SK-N-SH (cell line): ENCODE data around the gene MYL12B. TPM values are rescaled to one million over a fixed set of nuclear protein-coding genes. Genes with fewer than 3 reads are reported as not detected.

Experiments used
- CTCF ChIA-PET: fragments of 300-600, 350-600 bp; formaldehyde crosslinking; extraction: SDS; loops from one replicate; lab custom pipeline; 2021; lab: Yijun Ruan, JAX
- POLR2A ChIA-PET: fragments of 350-600 bp; sonication (Branson Sonifier 250); formaldehyde crosslinking; extraction: SDS; loops from one replicate; lab custom pipeline; 2020; ENCODE audit warnings: antibody characterized with exemption, inconsistent platforms; lab: Yijun Ruan, JAX
- DNase-seq: peaks from one replicate; pipeline ENCODE4 v3.0.0; 2012
- H2AFZ ChIP-seq: fragments of 200-600 bp; sonication (generic); 2 replicates; pipeline ENCODE4 v1.8.1; 2016; ENCODE audit warnings: antibody characterized with exemption, mild to moderate bottlenecking, low read depth
- H3F3A ChIP-seq: fragments of 200-600 bp; sonication (generic); replicated peaks from 2 replicates; pipeline ENCODE3; 2016; ENCODE audit warnings: antibody characterized with exemption, mild to moderate bottlenecking; ENCODE audit not compliant: insufficient read depth
- H3K27ac ChIP-seq, 2 experiments: fragments of 200-500 bp in 1 of 2; fragments of 200-600 bp in 1 of 2; sonication (Bioruptor generic) in 1 of 2; sonication (generic), shearing (Covaris generic) in 1 of 2; 2 replicates each; pipeline versions ENCODE4 v1.5.1 to v1.6.1; 2014 to 2016; ENCODE audit warnings: low read depth in 2 of 2, inconsistent platforms in 1 of 2, low read length in 1 of 2, mild to moderate bottlenecking in 1 of 2, mixed read lengths in 1 of 2
- H3K27me3 ChIP-seq: fragments of 200-600 bp; sonication (generic), shearing (Covaris generic); 2 replicates; pipeline ENCODE4 v1.6.1; 2016; ENCODE audit warnings: mixed run types; ENCODE audit not compliant: insufficient read depth
- H3K36me3 ChIP-seq, 2 experiments: fragments of 200-500 bp in 1 of 2; fragments of 200-600 bp in 1 of 2; sonication (Bioruptor generic) in 1 of 2; sonication (generic) in 1 of 2; replicated peaks in 1 of 2; 2 replicates each; pipeline versions ENCODE3 to v1.5.1; 2014 to 2016; ENCODE audit warnings: low read length in 1 of 2, mild to moderate bottlenecking in 1 of 2; ENCODE audit not compliant: insufficient read depth in 2 of 2, control insufficient read depth in 1 of 2
- H3K4me1 ChIP-seq, 2 experiments: fragments of 200-500 bp in 1 of 2; fragments of 200-600 bp in 1 of 2; sonication (Bioruptor generic) in 1 of 2; sonication (generic), shearing (Covaris generic) in 1 of 2; 2 replicates each; pipeline versions ENCODE4 v1.5.1 to v1.6.1; 2014 to 2016; ENCODE audit warnings: low read depth in 1 of 2, low read length in 1 of 2, mixed run types in 1 of 2; ENCODE audit not compliant: insufficient read depth in 2 of 2, control insufficient read depth in 1 of 2
- H3K4me2 ChIP-seq: fragments of 200-600 bp; sonication (generic), shearing (Covaris generic); 2 replicates; pipeline ENCODE4 v1.6.1; 2017; ENCODE audit warnings: mixed run types
- H3K4me3 ChIP-seq, 2 experiments: fragments of 200-500 bp in 1 of 2; fragments of 200-600 bp in 1 of 2; sonication (Bioruptor generic) in 1 of 2; sonication (generic), shearing (Covaris generic) in 1 of 2; 2 replicates each; pipeline versions ENCODE4 v1.5.1 to v1.8.1; 2014 to 2016; ENCODE audit warnings: low read depth in 2 of 2, inconsistent platforms in 1 of 2, low read length in 1 of 2, mild to moderate bottlenecking in 1 of 2, mixed read lengths in 1 of 2, moderate library complexity in 1 of 2
- H3K79me2 ChIP-seq: fragments of 200-600 bp; sonication (generic); 2 replicates; pipeline ENCODE4 v1.8.1; 2017; ENCODE audit warnings: mild to moderate bottlenecking; ENCODE audit not compliant: insufficient read depth
- H3K9ac ChIP-seq: fragments of 200-600 bp; sonication (generic); 2 replicates; pipeline ENCODE4 v1.6.1; 2017; ENCODE audit warnings: mixed run types
- H3K9me2 ChIP-seq: fragments of 200-600 bp; sonication (generic); 2 replicates; pipeline ENCODE4 v1.6.1; 2017; ENCODE audit warnings: mixed run types
- H3K9me3 ChIP-seq: fragments of 200-600 bp; sonication (generic); 2 replicates; pipeline ENCODE4 v1.6.1; 2017; ENCODE audit warnings: mixed run types, mild to moderate bottlenecking, moderate library complexity
- H4K20me1 ChIP-seq: fragments of 200-600 bp; sonication (generic); 2 replicates; pipeline ENCODE4 v1.6.1; 2017; ENCODE audit warnings: mild to moderate bottlenecking, mixed run types; ENCODE audit not compliant: insufficient read depth
- EP300 ChIP-seq, 2 experiments: IDR thresholded peaks; 2 replicates each; pipeline versions ENCODE4 v1.4.0 to v1.6.1; 2012; ENCODE audit warnings: borderline replicate concordance in 1 of 2, low read depth in 1 of 2, low read length in 1 of 2
- FOXJ3 ChIP-seq: sonication (generic); formaldehyde crosslinking; IDR thresholded peaks from 2 replicates; pipeline ENCODE4 v1.5.1; 2020; ENCODE audit warnings: mild to moderate bottlenecking, missing genetic modification reagents
- GABPA ChIP-seq: IDR thresholded peaks from 2 replicates; pipeline ENCODE4 v1.4.0; 2012; ENCODE audit warnings: low read depth, mild to moderate bottlenecking
- GATA2 ChIP-seq: sonication (generic); formaldehyde crosslinking; IDR thresholded peaks from 2 replicates; pipeline ENCODE4 v1.5.0; 2020; ENCODE audit warnings: mild to moderate bottlenecking, missing genetic modification reagents
- MAX ChIP-seq: IDR thresholded peaks from 2 replicates; pipeline ENCODE4 v1.4.0; 2012; ENCODE audit warnings: low read depth
- MEF2A ChIP-seq: IDR thresholded peaks from 2 replicates; pipeline ENCODE4 v1.4.0; 2012; ENCODE audit warnings: low read depth, borderline replicate concordance
- MXI1 ChIP-seq: IDR thresholded peaks from 2 replicates; pipeline ENCODE4 v1.6.1; 2012; ENCODE audit warnings: mild to moderate bottlenecking, low read depth, low read length, improper control_type of control experiment
- POLR2AphosphoS5 ChIP-seq: IDR thresholded peaks from 2 replicates; pipeline ENCODE4 v1.6.1; 2012; ENCODE audit warnings: low read depth, low read length
- RCOR1 ChIP-seq: fragments of 150-350 bp; IDR thresholded peaks from 2 replicates; pipeline ENCODE4 v1.6.1; 2017; ENCODE audit warnings: antibody characterized with exemption, low read length
- REST ChIP-seq: IDR thresholded peaks from 2 replicates; pipeline ENCODE4 v1.6.1; 2012; ENCODE audit warnings: mild to moderate bottlenecking, low read depth, low read length, moderate library complexity
- ZBTB33 ChIP-seq: IDR thresholded peaks from 2 replicates; pipeline ENCODE4 v1.4.0; 2012; ENCODE audit warnings: low read depth, borderline replicate concordance
- WGBS: methylation state at CpG from one replicate; pipeline ENCODE4 v1.1.6; 2017; ENCODE audit warnings: low lambda C conversion rate; 5-methylcytosine and 5-hydroxymethylcytosine counted together
- polyA plus RNA-seq, 3 experiments: library from polyadenylated mRNA; depleted of rRNA; stranded (reverse); fragments of >200 nt; gene quantifications; 2 replicates each; pipeline ENCODE4 v1.2.3, GENCODE V29; 2012

MYL12B gene
- polyA plus RNA-seq, 1 of the 3 experiments (the other 2 are of a cell fraction): 555 TPM

DNA sequence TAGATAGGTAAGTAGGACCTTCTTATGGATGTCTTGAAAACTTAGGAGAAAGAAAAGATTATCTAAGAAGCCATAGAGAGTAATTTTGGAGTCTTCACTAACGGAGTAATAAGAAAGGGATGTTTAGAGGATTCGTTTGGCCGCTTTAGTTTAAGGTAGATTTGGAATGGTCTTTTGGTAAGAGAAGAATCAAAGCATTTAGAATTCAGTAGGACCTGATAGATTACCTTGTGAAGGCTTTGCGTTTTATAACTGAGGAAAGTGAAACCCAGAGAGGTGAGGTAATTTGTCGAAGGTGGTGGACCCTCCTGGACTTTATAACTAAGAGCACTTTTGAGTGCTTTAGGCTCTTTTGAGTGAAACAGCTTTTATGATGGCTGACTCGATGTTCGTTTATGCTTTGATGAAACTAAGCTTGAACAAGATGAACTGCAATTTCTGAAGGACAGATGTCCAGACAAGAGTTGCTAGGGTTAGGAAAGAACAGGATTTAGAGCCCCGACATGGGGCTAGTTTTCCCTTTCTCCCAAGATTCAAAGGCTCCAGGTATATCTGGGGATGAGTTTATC is 1.3 kb downstream of the MYL12B start:
- ChIA-PET POLR2A (no interaction called here), CTCF (interaction anchor here (0.7 to 1.6 kb wide), 6 partner anchors 17 to 403 kb away, joined by 3 to 5 read pairs (median 3); no protein-coding TSS in a partner anchor)
- Histone ChIP-seq H3K4me3 (peak overlapping the region; percentile 81 to 96), H3K79me2 (peaks cover 80% of the 10 kb centered on the region), H3K27ac (peak overlapping the region in 1 of 2 experiments; percentile 87; a peak in 2 of 4 replicates), H4K20me1 (peaks cover 58% of the 10 kb centered on the region), H2AFZ (no peak overlapping the region), H3K4me1 (peaks cover 11 to 17% of the 10 kb centered on the region in 2 experiments; a peak in 3 of 4 replicates), H3K9me2 (no peaks in the 10 kb centered on the region; the same call in 1 of the 2 replicates), H3K9me3 (no peaks in the 10 kb centered on the region), H3K9ac (peak overlapping the region; percentile 93), H3K27me3 (no peaks in the 10 kb centered on the region), H3F3A (peaks cover 39% of the 10 kb centered on the region), H3K36me3 (peaks cover 1 to 11% of the 10 kb centered on the region in 2 experiments), H3K4me2 (peak overlapping the region; percentile 71)
- TF ChIP-seq RCOR1 (no peak), GABPA (no peak), REST (no peak), POLR2AphosphoS5 (no peak), FOXJ3 (CRISPR knock-in tag) (no peak), GATA2 (CRISPR knock-in tag) (no peak), MEF2A (no peak), MAX (no peak), EP300 (IDR thresholded peaks at IDR 0.05; ENCODE audit: borderline replicate concordance in 1 of 2, low read depth in 1 of 2, low read length in 1 of 2) (no peak), ZBTB33 (no peak), MXI1 (no peak)
- DNase-seq: no peak
- WGBS: 30% methylated on average over 8 of the region's 8 CpGs
